Breast epithelium (tissue), 3 donors: ENCODE results near the gene MACO1.

Experiments
- CTCF ChIP-seq, 3 donors: fragments of 450-650 bp; IDR thresholded peaks; one replicate each; pipeline ENCODE4 v1.5.1; 2016 to 2017; ENCODE audit warnings: antibody characterized with exemption in 3 of 3, mild to moderate bottlenecking in 3 of 3, moderate library complexity in 3 of 3
- POLR2A ChIP-seq: fragments of 450-650 bp; IDR thresholded peaks from one replicate; pipeline ENCODE4 v1.6.1; 2016; ENCODE audit warnings: antibody characterized with exemption, mild to moderate bottlenecking, moderate library complexity
- POLR2AphosphoS5 ChIP-seq, 3 donors: sonication (generic); formaldehyde crosslinking; IDR thresholded peaks; one replicate each; pipeline ENCODE4 v1.6.1; 2017; ENCODE audit warnings: antibody characterized with exemption in 3 of 3

- TF ChIP-seq CTCF (IDR thresholded peaks at IDR 0.05) (no peak), POLR2AphosphoS5 (IDR thresholded peaks at IDR 0.05) (no peak), POLR2A (no peak)
Observed at GRCh38 chr1:25500694-25501093, 70.0 kb downstream of the MACO1 start.
